HG03025 (cell line): ENCODE results near the gene LMO7.

ENCODE experiments used
- ATAC-seq: cut with Tn5 transposase; IDR thresholded peaks from one replicate; pipeline ENCODE4 v1.9.1; 2021; ENCODE audit warnings: mild to moderate bottlenecking, moderate library complexity; ENCODE audit not compliant: unreplicated experiment, low FRiP score

The LMO7 gene

DNA sequence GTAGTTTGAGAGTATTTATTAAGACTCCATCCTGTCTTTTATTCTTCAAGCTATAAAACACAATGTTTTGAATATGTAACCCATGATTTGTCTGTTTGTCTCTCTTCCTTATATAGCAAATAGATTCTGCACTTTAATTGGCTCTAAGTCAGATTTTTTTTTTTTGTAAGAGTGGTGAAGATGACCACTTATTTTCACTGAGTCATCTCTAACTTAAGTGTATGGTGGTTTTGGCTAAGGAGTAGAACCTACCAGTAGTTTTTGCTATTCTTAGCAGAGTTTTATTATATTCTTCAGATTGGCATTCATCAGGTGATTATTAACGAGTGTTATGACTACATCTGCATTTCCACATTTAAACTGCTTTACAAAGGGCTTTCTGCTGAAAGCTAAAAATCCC lies 194.7 kb downstream of the LMO7 start:
- ATAC-seq: no peak

DNA sequence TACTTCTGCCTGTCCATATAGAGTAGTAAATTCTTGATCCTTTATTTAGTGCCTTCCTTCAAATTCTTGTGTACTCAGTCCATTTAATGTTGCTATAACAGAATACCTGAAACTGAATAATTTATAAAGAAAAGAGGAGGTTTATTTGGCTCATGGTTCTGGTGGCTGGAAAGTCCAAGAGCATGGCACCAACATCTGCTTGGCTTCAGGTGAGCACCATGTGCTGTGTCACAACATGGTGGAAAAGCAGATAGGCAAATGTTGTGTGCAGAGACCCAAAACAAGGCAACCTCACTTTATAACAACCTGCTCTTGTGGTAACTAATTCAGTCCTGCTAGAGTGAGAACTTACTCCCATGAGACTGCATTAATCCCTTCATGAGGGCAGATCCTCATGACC lies 195.3 kb downstream of the LMO7 start:
- no peak for ATAC-seq

- no peak for ATAC-seq
These were observed 196.7 kb downstream of the LMO7 start for GRCh38 chr13:75832812-75833211.

GRCh38 chr13:75836441-75836840 lies 200.3 kb downstream of the LMO7 start:
- ATAC-seq: no peak

GRCh38 chr13:75838366-75839005 lies 202.4 kb downstream of the LMO7 start:
- ATAC-seq: no peak

- no peak for ATAC-seq
These were observed 203.3 kb downstream of the LMO7 start for GRCh38 chr13:75839406-75839805.

GRCh38 chr13:75841905-75842304 lies 205.8 kb downstream of the LMO7 start:
- no peak for ATAC-seq

- ATAC-seq: no peak
These were observed 206.9 kb downstream of the LMO7 start for GRCh38 chr13:75843074-75843473.

GRCh38 chr13:75843991-75844390 lies 207.9 kb downstream of the LMO7 start:
- no peak for ATAC-seq

DNA sequence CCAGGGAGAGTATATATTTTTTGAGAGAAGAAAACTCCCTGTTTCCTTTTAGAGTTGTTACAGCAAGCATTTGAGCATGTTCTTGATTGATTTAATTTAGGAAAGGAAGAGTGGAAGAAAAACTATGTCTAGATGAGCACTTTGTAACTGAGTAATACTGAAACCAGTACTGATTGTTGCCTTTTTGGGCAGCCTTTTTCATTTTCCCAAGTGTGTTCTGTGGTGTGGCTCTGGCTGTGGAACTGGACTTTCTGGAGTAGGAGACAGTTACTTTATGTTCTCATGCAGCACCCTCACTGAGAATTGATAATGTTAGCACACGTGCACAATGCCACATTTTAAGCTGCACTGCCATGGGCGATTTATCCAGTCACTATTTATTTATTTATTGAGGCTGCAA lies 211.5 kb downstream of the LMO7 start:
- no peak for ATAC-seq

DNA sequence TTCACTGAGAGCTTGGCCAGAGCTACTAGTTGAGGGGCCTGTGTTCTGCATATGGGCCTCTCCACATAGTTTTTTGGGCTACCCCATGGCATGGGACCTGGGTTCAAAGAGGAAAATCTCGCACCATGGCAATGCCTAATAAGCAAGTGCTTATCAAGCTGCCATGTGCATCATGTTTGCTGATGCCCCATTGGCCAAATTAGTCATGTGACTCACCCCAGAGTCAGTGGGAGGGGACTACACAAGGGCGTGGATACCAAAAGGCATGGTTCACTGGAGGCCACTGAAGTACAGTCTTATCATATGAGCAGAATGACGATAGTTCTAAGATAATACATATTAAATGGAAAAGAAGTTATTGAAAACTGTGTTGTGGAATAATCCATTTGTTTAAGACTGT lies 214.8 kb downstream of the LMO7 start:
- ATAC-seq: no peak

DNA sequence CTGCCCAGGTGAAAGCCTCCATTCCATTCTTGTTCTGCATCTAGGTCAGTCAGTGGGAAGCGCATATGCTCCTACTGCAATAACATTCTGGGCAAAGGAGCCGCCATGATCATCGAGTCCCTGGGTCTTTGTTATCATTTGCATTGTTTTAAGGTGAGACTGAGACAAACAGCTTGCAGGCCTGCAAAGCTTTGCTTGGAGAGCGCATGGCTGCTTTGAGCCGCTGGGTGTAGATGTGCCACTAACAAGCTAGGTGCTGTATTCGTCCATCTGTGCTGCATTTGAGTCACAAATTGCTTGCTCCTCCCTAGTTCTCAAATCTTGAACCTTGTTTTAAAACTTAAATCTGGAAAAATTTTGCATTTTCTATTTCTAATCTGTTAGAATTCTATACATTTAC lies 219.1 kb downstream of the LMO7 start:
- no peak for ATAC-seq

- no peak for ATAC-seq
These were observed 219.7 kb downstream of the LMO7 start for GRCh38 chr13:75855847-75856246.

- no peak for ATAC-seq
These were observed 221.2 kb downstream of the LMO7 start for GRCh38 chr13:75857291-75857690.

DNA sequence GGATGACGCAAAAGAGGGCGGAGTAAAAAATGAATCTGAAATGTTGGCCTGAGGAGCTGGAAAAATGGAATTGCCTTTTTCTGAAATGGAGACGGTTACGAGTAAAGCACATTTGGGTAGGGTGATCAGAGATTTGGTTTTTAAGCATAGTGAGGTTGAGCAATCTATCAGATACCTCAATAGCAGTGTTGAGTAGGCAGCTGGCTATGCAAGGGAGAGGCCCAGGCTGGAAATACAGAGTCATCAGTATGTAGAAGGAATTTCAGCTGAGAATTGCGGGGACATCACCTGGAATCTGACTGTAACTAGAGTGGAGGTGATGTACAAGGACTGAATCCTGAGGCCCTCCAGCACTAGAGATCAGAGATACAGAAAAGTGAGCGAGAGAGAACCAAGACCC lies 224.8 kb downstream of the LMO7 start:
- no peak for ATAC-seq

- ATAC-seq: no peak
These were observed 225.7 kb downstream of the LMO7 start for GRCh38 chr13:75861786-75862185.

DNA sequence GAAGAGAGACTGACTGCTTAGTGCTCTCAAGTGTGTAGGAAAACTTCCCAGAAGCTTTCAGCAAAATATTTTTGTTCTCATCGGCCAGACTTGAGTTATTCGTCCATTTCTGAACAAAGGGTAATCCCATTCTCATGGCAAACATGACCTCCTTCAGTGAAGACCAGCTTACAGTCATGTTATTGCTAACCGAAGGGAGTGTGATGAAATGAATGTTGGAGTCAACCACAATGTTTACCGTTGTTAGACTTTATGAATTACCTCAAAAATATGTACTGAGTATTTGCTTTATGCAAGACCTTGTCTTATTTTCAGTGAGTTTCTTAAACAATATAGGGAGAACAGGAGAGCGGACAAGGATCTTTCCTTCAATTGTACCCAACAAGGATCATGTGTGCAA lies 228.6 kb downstream of the LMO7 start:
- no peak for ATAC-seq

- ATAC-seq: no peak
These were observed 231.4 kb downstream of the LMO7 start for GRCh38 chr13:75867379-75868117.

GRCh38 chr13:75869981-75870380 lies 233.9 kb downstream of the LMO7 start:
- no peak for ATAC-seq

DNA sequence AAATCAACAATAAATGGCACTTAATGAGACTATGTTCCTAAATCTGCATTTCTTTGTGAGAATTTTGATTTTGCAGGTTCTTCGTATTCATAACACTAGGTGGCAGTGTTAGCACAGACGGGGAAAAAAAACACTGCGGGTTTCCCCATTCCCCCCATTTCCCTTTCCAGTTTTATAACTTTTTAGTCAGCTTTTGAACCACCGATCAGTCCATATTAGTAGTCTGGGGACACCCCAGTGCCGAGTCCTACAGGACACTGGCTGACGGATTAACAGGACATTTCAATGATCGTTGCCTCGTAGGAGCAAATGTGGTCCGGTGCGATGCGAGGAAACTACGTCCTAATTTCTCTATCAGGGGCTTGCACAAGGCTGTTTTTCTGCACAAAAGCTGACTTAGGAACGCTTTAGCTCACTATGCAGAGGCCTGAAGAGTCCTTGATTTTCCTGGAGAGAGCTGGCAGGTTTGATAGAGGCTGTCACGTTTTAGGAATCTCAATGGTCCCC lies 234.3 kb downstream of the LMO7 start:
- ATAC-seq: no peak

DNA sequence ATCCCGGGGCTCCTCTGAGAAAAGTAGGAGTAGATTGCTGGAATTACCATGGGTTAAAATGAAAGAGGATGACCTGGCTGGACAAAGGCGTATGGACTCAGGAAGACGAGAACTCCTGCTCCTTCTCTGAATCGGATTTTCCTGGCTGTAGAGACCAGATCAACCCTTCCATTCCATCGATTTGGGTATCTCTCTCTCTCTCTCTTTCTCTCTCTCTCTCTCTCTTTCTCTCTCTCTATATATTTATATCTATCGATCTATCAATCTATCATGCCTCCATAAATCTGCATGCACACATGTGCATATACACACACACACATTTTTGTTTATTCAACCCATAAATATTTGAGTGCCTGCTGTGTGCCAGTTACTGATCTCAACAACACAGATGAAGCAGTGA lies 234.9 kb downstream of the LMO7 start:
- ATAC-seq: no peak

DNA sequence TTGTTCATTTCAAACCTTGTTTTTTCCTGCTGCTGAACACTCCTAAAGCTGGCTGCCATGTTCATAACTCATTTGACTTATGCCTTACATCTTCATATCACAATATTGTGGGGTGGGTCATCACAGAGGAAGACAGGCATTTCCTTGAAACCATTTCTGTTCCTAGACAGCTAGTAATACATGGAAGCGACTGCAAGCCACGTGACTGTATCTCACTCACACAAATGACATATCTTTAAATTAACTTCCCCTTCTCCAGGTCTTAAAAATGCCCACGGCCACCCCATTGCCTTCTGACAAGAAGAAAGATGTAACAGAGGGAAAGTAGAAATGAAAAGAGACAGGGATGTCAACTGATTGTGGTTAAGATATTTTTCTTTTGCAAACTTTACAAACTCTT lies 236.8 kb downstream of the LMO7 start:
- ATAC-seq: no peak
